Neural cell (in vitro differentiated cells): Measurements from ENCODE around the gene FGD4. TPM values are rescaled to one million over a fixed set of nuclear protein-coding genes. Genes with fewer than 3 reads are reported as not detected.

Source experiments
- H2AFZ ChIP-seq: fragments of 200-600, 300-800 bp; sonication (generic), shearing (Covaris generic); 2 replicates; pipeline ENCODE4 v1.6.0; 2014; ENCODE audit warnings: low read depth, mild to moderate bottlenecking, antibody characterized with exemption, low read length, moderate library complexity
- H3F3A ChIP-seq: fragments of 200-600 bp; shearing (Covaris generic); 2 replicates; pipeline ENCODE4 v1.6.1; 2016; ENCODE audit warnings: mild to moderate bottlenecking, moderate library complexity, mixed read lengths, antibody characterized with exemption, low read length; ENCODE audit not compliant: insufficient read depth, poor library complexity, severe bottlenecking
- H3K27ac ChIP-seq: fragments of 200-600, 300-800 bp; sonication (generic), shearing (Covaris generic); 2 replicates; pipeline ENCODE4 v1.5.1; 2014; ENCODE audit warnings: mild to moderate bottlenecking, low read length, moderate library complexity
- H3K27me3 ChIP-seq: fragments of 300-800, 200-600 bp; sonication (generic), shearing (Covaris generic); 2 replicates; pipeline ENCODE4 v1.6.0; 2014; ENCODE audit warnings: mild to moderate bottlenecking, low read depth, low read length, moderate library complexity; ENCODE audit not compliant: insufficient read depth
- H3K36me3 ChIP-seq: fragments of 300-800, 200-600 bp; sonication (generic), shearing (Covaris generic); 2 replicates; pipeline ENCODE4 v1.5.1; 2014; ENCODE audit warnings: mild to moderate bottlenecking, antibody characterized with exemption, low read length, moderate library complexity; ENCODE audit not compliant: insufficient read depth
- H3K4me2 ChIP-seq: fragments of 300-800, 200-600 bp; sonication (generic), shearing (Covaris generic); 2 replicates; pipeline ENCODE4 v1.6.0; 2014; ENCODE audit warnings: mild to moderate bottlenecking, low read length
- H3K4me3 ChIP-seq: fragments of 300-800, 200-600 bp; sonication (generic), shearing (Covaris generic); 2 replicates; pipeline ENCODE4 v1.5.1; 2014; ENCODE audit warnings: mild to moderate bottlenecking, low read length, moderate library complexity
- H3K79me2 ChIP-seq: fragments of 200-600 bp; shearing (Covaris generic); replicated peaks from 2 replicates; pipeline ENCODE4 v1.6.0; 2014; ENCODE audit warnings: mild to moderate bottlenecking, low read length, moderate library complexity; ENCODE audit not compliant: insufficient read depth
- H3K9ac ChIP-seq: fragments of 300-800, 200-600 bp; sonication (generic), shearing (Covaris generic); 2 replicates; pipeline ENCODE4 v1.6.1; 2016; ENCODE audit warnings: mild to moderate bottlenecking, low read length, mixed read lengths
- H3K9me2 ChIP-seq: fragments of 200-600 bp; shearing (Covaris generic); 2 replicates; pipeline ENCODE4 v1.6.1; 2016; ENCODE audit warnings: mild to moderate bottlenecking, low read length, mixed read lengths; ENCODE audit not compliant: insufficient read depth
- H3K9me3 ChIP-seq: fragments of 200-600, 300-800 bp; sonication (generic), shearing (Covaris generic); 2 replicates; pipeline ENCODE4 v1.6.1; 2016; ENCODE audit warnings: mild to moderate bottlenecking, mixed run types, low read length, moderate library complexity, mixed read lengths
- H4K20me1 ChIP-seq: fragments of 200-600 bp; shearing (Covaris generic); 2 replicates; pipeline ENCODE4 v1.6.1; 2016; ENCODE audit warnings: mild to moderate bottlenecking, mixed run types; ENCODE audit not compliant: insufficient read depth
- CTCF ChIP-seq: fragments of 450-650 bp; IDR thresholded peaks from 2 replicates; pipeline ENCODE4 v1.5.1; 2014; ENCODE audit warnings: antibody characterized with exemption, mild to moderate bottlenecking, moderate library complexity; ENCODE audit not compliant: poor library complexity, severe bottlenecking
- EP300 ChIP-seq: fragments of 450-650 bp; conservative IDR thresholded peaks from 2 replicates; pipeline ENCODE4 v1.6.1; 2014; ENCODE audit warnings: antibody characterized with exemption, mild to moderate bottlenecking, moderate library complexity; ENCODE audit not compliant: poor library complexity, severe bottlenecking
- EZH2 ChIP-seq: fragments of 200-600, 300-800 bp; shearing (Covaris generic), sonication (generic); IDR thresholded peaks from 2 replicates; pipeline ENCODE4 v1.6.1; 2014; ENCODE audit warnings: antibody characterized with exemption, low read length, borderline replicate concordance, mild to moderate bottlenecking; ENCODE audit not compliant: insufficient read depth, poor library complexity, severe bottlenecking
- MXI1 ChIP-seq: fragments of 450-650 bp; conservative IDR thresholded peaks from 2 replicates; pipeline ENCODE4 v1.6.1; 2014; ENCODE audit warnings: antibody characterized with exemption, mild to moderate bottlenecking; ENCODE audit not compliant: poor library complexity, severe bottlenecking
- POLR2AphosphoS5 ChIP-seq: IDR thresholded peaks from 2 replicates; pipeline ENCODE4 v1.6.1; 2012
- RAD21 ChIP-seq: fragments of 450-650 bp; conservative IDR thresholded peaks from 2 replicates; pipeline ENCODE4 v1.6.1; 2014; ENCODE audit warnings: antibody characterized with exemption, mild to moderate bottlenecking, moderate library complexity
- REST ChIP-seq: IDR thresholded peaks from 2 replicates; pipeline ENCODE4 v1.6.1; 2012; ENCODE audit warnings: borderline replicate concordance
- SMC3 ChIP-seq: fragments of 450-650 bp; conservative IDR thresholded peaks from 2 replicates; pipeline ENCODE4 v1.6.1; 2014; ENCODE audit warnings: antibody characterized with exemption, mild to moderate bottlenecking, moderate library complexity; ENCODE audit not compliant: poor library complexity
- TAF1 ChIP-seq: IDR thresholded peaks from 2 replicates; pipeline ENCODE4 v1.6.1; 2012; ENCODE audit warnings: low read depth
- polyA plus RNA-seq: library from polyadenylated mRNA; depleted of rRNA; stranded (reverse); fragments of >200 nt; gene quantifications from 2 replicates; pipeline ENCODE4 v1.2.3, GENCODE V29; 2014

The FGD4 gene
- polyA plus RNA-seq, 1 donor from 2014 or later: 24.4 TPM

GRCh38 chr12:32596030-32596429 lies 196.7 kb downstream of the FGD4 start:
- no peaks in the 10 kb centered on the region for H3F3A ChIP-seq
- H3K79me2 ChIP-seq: no peaks in the 10 kb centered on the region
- no peak for TF ChIP-seq RAD21
- no peak for TF ChIP-seq CTCF
- no peak for TF ChIP-seq EZH2
- no peak for TF ChIP-seq REST
- TF ChIP-seq EP300: no peak
- no peak for TF ChIP-seq TAF1
- no peak for TF ChIP-seq POLR2AphosphoS5
- no peak for TF ChIP-seq SMC3
- TF ChIP-seq MXI1: no peak
- H3K27me3 ChIP-seq: no peaks in the 10 kb centered on the region
- no peak overlapping the region for H3K4me3 ChIP-seq
- H2AFZ ChIP-seq: no peak overlapping the region
- peaks cover 9% of the 10 kb centered on the region for H3K36me3 ChIP-seq
- no peaks in the 10 kb centered on the region for H3K9me2 ChIP-seq
- H3K4me2 ChIP-seq: no peak overlapping the region
- H3K9me3 ChIP-seq: no peaks in the 10 kb centered on the region
- H4K20me1 ChIP-seq: no peaks in the 10 kb centered on the region
- H3K27ac ChIP-seq: no peak overlapping the region
- H3K9ac ChIP-seq: no peak overlapping the region

GRCh38 chr12:32598688-32599087 lies 199.3 kb downstream of the FGD4 start:
- H4K20me1 ChIP-seq: no peaks in the 10 kb centered on the region
- no peaks in the 10 kb centered on the region for H3F3A ChIP-seq
- no peaks in the 10 kb centered on the region for H3K9me3 ChIP-seq
- no peaks in the 10 kb centered on the region for H3K9me2 ChIP-seq
- no peak for TF ChIP-seq CTCF
- TF ChIP-seq SMC3: no peak
- no peak for TF ChIP-seq RAD21
- no peak for TF ChIP-seq POLR2AphosphoS5
- TF ChIP-seq REST: no peak
- TF ChIP-seq EZH2: no peak
- no peak for TF ChIP-seq MXI1
- H3K79me2 ChIP-seq: no peaks in the 10 kb centered on the region
- no peaks in the 10 kb centered on the region for H3K27me3 ChIP-seq
- H3K4me2 ChIP-seq: no peak overlapping the region
- no peak overlapping the region for H3K9ac ChIP-seq
- no peak overlapping the region for H3K27ac ChIP-seq
- H2AFZ ChIP-seq: no peak overlapping the region
- no peak overlapping the region for H3K4me3 ChIP-seq
- peaks cover 3% of the 10 kb centered on the region for H3K36me3 ChIP-seq
